HCEC 1CT (cell line): ENCODE results near the gene DZIP1.
"Not testable (repeated sequence)": the region's sequence is repeated elsewhere in the genome, so short reads cannot be mapped to it uniquely, and the experiment has no call there.

Experiments used
- DNase-seq: peaks from one replicate; pipeline ENCODE4 v3.0.0-alpha.2; 2017

The DZIP1 gene, protein sequence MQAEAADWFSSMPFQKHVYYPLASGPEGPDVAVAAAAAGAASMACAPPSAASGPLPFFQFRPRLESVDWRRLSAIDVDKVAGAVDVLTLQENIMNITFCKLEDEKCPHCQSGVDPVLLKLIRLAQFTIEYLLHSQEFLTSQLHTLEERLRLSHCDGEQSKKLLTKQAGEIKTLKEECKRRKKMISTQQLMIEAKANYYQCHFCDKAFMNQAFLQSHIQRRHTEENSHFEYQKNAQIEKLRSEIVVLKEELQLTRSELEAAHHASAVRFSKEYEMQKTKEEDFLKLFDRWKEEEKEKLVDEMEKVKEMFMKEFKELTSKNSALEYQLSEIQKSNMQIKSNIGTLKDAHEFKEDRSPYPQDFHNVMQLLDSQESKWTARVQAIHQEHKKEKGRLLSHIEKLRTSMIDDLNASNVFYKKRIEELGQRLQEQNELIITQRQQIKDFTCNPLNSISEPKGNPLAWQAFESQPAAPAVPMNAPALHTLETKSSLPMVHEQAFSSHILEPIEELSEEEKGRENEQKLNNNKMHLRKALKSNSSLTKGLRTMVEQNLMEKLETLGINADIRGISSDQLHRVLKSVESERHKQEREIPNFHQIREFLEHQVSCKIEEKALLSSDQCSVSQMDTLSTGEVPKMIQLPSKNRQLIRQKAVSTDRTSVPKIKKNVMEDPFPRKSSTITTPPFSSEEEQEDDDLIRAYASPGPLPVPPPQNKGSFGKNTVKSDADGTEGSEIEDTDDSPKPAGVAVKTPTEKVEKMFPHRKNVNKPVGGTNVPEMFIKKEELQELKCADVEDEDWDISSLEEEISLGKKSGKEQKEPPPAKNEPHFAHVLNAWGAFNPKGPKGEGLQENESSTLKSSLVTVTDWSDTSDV

DNA sequence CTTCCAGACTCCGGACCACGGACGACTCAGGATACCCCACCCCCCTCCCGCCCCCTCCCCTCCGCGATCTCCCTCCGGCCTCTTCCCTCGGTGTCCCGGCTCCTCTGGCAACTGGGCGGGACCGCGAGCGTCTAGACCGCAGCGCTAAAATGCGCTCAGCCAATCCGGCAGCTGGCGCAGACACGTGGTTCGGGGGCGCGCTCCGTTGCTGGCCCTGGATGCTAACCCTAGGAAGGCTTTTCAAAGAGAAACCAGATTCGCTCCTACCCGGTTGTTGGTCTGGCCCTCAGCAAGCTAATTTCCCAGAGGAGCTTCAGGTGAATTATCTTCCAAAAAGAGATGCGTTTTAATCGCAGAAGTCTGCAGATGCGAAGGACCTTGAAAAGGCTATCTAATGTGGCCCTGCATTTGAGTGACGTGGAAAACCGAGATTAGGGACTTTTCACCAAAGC, at the start of gene DZIP1:
Gene DZIP1 (minus strand): TSS at position 106 of the 452 bp plus-strand sequence. CDS start 2,677 bp downstream, outside the sequence.
- peak; percentile 81 for DNase-seq

GRCh38 chr13:95690986-95691385, 46.5 kb upstream of the DZIP1 start:
- DNase-seq = not testable (repeated sequence)

- no peak for DNase-seq
Observed at GRCh38 chr13:95689582-95689926, 45.0 kb upstream of the DZIP1 start.

- not testable (repeated sequence) for DNase-seq
Observed at GRCh38 chr13:95684960-95685359, 40.5 kb upstream of the DZIP1 start.

DNA sequence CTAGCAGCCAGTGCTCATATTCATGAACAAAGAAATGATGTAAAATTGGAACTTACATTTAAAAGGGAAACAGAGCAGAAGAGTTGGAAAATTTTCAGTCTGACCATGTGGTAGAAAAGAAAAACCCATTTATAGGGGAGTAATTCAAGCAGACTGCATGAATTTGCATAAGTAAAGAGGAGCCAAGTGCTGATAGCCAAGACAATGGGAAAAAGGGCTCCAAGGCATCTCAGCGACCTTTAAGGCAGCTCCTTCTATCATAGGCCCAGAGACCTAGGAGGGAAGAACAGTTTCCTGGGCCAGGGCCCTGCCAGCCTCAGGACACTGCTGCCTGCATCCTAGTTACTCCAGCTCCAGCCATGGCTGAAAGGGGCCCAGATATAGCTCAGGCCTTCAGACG, 39.9 kb upstream of the DZIP1 start:
- DNase-seq = no peak

GRCh38 chr13:95679722-95680121, 35.2 kb upstream of the DZIP1 start:
- DNase-seq = no peak

GRCh38 chr13:95678967-95679366, 34.5 kb upstream of the DZIP1 start:
- DNase-seq = no peak

GRCh38 chr13:95677564-95678266, 33.2 kb upstream of the DZIP1 start:
- peak; percentile 22 for DNase-seq

DNA sequence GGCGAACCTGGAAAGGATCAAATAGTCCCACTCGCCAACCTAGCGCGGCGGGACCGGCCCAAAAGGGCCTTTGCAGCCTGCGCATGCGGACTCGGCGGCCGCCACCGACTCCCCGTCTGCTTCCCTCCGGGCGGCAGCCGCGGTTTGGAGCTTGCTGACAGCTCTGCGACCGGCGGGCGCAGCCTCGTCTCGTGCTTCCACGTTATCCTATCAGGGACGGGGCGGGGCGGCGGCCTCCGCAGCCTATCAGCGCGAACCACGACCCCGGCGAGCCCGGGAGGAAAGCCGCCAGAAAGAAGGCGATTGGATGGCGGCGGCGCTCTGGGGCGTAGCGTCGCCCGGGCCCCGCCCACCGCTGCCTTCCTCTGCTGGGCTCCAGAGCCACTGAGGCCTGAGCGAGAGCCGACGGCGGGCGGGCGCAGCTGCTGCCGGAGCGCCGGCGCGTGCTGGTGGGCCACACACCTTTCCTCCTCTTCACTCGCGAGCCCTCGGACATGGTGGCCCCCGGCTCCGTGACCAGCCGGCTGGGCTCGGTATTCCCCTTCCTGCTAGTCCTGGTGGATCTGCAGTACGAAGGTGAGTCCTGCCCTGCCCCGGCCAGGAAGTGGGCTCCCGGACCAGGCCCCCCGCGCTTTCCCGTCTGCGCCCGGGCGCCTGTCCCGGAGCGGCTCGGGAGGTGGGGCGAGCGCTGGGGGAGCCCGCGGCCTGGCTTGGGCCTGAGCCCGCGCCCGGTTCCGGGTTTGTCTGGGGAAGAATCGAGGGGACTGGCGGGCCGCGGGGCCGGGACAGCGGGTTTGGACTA, 32.5 kb upstream of the DZIP1 start, which contains the start of gene DNAJC3:
Gene DNAJC3 (plus strand): TSS at position 378 of the 802 bp plus-strand sequence. CDS start 117 bp downstream, at position 495.
- peak; percentile 98 for DNase-seq

DNA sequence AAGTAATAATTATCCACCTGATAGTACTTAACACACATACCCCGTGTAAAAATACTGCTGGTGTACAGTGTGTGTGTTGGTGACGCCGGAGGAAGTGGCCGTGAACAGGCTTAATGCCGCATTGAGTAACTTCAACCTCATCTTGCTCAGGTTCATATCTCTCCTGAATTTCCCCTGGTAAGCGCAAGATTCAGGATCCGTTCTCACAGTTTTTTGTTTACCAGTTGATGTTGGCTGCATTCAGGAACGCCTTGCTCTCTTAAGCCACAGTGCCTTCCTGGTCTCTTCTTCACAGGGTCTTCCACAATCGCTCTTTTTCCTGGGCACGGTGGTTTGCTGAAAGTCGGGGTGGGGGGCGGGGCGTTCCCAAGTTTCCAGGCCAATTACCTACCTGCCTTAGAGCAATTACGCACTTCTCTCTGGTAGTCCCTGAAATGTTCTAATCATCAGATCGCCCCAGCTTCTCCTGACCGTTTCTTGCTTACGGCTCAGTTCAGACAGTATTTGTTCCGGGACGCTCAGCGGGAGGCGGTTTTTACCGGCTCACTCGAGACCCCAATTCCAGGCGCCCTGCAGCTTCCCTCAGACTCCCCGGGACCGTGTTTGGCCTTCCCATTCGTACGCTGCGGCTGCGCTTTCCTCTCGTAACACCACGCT, 31.7 kb upstream of the DZIP1 start:
- peak; percentile 23 for DNase-seq

DNA sequence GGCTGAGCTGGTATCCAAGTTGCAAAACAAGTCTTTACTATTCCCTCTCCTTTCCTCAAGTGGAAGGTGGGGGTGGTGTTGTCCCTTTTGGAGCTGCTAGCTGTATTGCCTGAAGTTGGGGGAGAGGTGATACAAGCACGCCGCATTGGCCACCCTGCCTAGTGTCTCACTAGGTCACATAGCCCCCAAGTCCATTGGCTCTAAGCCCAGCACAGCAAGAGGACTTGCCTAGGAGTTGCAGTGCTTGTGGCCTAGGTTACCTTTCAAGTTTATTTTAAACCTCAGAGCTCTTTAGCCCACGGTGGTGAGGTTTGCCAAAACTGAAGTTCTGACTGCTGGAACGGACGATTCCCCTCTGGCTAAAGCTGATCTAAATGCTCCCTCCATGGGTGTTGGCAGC, 27.1 kb upstream of the DZIP1 start:
- DNase-seq = no peak

- not testable (repeated sequence) for DNase-seq
Observed at GRCh38 chr13:95667235-95667634, 22.7 kb upstream of the DZIP1 start.

- peak; percentile 39 for DNase-seq
Observed at GRCh38 chr13:95660981-95661581, 16.6 kb upstream of the DZIP1 start.

DNA sequence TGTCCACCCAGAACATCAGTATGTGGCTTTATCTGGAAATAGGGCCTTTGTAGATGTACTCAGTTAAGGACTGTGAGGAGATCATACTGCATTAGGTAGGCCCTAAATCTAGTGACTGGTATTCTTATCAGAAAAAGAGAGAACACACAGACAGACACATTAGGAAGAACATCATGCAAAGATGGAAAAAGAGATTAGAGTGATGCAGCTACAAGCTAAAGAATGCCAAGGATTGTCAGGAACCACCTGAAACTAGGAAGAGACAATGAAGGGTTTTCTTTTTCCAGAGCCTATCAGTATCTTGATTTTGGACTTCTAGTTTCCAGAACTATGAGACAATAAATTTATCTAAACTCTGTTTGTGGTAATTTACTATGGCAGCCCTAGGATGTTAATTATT, 15.0 kb upstream of the DZIP1 start:
- no peak for DNase-seq

DNA sequence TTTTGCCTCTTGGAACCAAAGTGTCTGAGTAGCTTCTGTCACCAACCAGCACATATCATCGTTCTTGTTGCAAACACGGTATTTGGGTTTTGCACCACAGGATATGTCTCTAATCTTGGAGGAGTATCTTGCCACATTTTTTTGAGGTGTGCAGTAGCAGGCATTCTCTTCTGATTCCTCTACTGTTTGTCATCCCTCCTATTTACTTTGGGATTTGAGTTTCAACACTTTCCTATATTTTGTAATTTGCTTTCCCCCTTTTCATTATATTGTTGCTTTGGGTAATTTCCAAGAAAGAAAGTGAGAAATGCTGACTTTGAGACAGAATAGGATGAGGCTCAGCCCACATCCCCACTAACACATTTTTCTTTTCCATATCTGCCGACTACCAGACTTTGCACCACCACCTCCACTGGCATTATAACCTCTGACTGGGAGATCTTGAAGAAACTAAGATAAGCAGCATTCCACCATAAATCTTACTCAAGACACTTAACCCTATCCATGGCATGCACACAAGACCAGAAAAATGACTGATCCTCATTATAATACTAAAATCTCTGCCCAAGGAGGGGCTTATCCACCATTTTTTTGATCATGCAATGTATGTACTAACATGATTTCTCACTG, 12.0 kb upstream of the DZIP1 start:
- no peak for DNase-seq

- DNase-seq = no peak
Observed at GRCh38 chr13:95652821-95653220, 8.3 kb upstream of the DZIP1 start.

- no peak for DNase-seq
Observed at GRCh38 chr13:95652244-95652764, 7.8 kb upstream of the DZIP1 start.

DNA sequence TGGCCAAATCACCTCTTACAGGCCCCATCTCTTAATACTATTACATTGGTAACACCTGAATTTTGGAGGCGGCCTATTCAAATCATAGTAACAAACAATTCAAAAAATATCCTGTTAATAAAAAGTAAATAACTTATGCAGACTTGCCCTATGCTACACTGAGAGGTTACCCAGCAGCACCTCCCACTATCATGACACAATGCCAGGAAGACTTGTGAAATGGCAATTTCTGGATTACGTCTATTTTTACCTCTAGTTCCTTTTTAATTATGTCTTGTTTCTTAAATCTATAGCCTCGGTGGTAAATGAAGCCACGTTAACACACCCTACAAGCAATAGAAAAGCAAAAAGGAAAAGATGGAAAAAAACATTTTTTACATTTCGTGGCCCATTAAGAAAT, 6.2 kb upstream of the DZIP1 start:
- DNase-seq = no peak

- DNase-seq = no peak
Observed at GRCh38 chr13:95647321-95647720, 2.8 kb upstream of the DZIP1 start.

DNA sequence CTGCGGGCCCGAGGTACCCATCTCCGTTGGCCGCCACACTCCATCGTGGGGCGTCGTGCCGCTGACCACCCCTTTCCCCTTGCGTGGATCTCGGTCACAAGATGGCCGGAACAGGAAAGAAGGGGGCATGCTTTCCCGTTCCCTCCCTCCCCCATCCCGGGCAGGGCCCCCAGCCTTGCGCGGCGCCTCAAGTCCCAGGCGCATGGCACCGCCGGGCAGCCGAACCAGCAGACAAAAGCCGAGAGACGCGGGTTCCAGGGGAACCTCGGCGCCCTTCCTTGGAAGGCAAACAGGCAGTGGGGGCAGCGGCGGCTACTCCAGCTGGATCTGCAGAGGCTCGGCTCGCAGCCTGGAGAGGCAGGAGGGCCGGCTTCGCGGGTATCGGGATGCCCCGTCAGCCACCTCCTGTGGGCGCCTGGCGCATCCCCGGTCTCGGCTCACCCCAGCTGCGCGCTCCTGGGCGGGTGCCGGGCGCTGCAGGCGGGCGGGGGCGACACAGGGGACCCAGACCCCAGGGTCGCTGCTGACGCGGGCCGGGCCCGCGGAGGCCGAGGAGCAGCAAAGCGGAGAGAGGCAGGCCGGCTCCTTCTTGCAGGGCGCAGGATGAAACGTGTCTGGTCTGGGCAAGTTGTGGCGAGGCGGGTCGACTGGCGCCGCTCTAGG, 439 bp downstream of the DZIP1 start:
- DNase-seq = peak; percentile 45
